GM06990 (cell line): Measurements from ENCODE around the gene ZNF366.

ENCODE experiments used
- DNase-seq: peaks from one replicate; pipeline ENCODE4 v3.0.0-alpha.2; 2011; ENCODE audit not compliant: insufficient read length; ENCODE audit errors: extremely low read depth
- H3K27me3 ChIP-seq: replicated peaks from 2 replicates; pipeline ENCODE4 v1.6.0; 2011; ENCODE audit warnings: low read length; ENCODE audit not compliant: control insufficient read depth, insufficient read depth
- H3K36me3 ChIP-seq: 2 replicates; pipeline ENCODE4 v1.5.1; 2011; ENCODE audit warnings: low read length; ENCODE audit not compliant: control insufficient read depth, insufficient read depth
- H3K4me3 ChIP-seq: replicated peaks from 2 replicates; pipeline ENCODE4 v1.5.1; 2011; ENCODE audit warnings: low read depth, mild to moderate bottlenecking, control low read depth, low read length
- TF ChIP-seq, protein P1 (sequence below): IDR thresholded peaks from 2 replicates; pipeline ENCODE4 v1.5.1; 2011; ENCODE audit warnings: low read length, control low read depth, mild to moderate bottlenecking, inconsistent platforms; ENCODE audit not compliant: insufficient read depth, poor library complexity, severe bottlenecking

Gene ZNF366, protein sequence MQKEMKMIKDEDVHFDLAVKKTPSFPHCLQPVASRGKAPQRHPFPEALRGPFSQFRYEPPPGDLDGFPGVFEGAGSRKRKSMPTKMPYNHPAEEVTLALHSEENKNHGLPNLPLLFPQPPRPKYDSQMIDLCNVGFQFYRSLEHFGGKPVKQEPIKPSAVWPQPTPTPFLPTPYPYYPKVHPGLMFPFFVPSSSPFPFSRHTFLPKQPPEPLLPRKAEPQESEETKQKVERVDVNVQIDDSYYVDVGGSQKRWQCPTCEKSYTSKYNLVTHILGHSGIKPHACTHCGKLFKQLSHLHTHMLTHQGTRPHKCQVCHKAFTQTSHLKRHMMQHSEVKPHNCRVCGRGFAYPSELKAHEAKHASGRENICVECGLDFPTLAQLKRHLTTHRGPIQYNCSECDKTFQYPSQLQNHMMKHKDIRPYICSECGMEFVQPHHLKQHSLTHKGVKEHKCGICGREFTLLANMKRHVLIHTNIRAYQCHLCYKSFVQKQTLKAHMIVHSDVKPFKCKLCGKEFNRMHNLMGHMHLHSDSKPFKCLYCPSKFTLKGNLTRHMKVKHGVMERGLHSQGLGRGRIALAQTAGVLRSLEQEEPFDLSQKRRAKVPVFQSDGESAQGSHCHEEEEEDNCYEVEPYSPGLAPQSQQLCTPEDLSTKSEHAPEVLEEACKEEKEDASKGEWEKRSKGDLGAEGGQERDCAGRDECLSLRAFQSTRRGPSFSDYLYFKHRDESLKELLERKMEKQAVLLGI

DNA sequence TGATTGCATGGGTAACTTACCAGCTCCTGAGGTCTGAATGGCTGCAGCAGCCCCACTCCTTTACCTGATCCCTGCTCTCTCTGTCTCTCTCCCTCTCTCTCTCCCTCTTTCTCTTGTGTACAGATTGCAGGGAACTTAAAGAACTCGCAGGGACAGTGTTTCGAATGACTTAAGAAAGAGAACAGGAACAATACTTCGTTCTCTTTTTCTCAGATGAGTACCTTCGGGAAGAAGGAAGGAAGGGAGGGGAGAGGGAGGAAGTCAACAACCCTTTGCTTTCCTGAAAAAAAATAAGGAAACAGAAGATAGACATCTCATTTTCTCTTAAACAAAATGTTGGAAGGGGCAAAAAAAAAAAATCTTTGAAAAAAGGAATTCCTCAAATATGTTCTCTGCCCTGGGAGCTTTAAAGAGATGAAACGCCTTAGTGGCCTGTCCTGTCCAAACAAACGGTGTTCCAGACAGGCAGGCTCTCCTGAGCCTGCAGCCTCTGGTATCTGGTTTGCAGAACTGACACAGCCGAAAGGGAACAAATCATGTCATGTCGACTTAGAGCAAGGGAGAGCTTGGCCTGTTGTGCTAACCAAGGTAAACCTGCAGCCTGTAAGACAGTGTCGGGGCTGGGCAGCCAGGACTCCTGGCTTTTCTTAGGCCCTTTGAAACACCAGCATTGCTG lies at the start of gene ZNF366:
ZNF366 (minus strand) TSS at position 180 of the 676 bp plus-strand sequence. CDS start 45,914 bp downstream, outside the sequence.
- TF ChIP-seq, protein P1, sequence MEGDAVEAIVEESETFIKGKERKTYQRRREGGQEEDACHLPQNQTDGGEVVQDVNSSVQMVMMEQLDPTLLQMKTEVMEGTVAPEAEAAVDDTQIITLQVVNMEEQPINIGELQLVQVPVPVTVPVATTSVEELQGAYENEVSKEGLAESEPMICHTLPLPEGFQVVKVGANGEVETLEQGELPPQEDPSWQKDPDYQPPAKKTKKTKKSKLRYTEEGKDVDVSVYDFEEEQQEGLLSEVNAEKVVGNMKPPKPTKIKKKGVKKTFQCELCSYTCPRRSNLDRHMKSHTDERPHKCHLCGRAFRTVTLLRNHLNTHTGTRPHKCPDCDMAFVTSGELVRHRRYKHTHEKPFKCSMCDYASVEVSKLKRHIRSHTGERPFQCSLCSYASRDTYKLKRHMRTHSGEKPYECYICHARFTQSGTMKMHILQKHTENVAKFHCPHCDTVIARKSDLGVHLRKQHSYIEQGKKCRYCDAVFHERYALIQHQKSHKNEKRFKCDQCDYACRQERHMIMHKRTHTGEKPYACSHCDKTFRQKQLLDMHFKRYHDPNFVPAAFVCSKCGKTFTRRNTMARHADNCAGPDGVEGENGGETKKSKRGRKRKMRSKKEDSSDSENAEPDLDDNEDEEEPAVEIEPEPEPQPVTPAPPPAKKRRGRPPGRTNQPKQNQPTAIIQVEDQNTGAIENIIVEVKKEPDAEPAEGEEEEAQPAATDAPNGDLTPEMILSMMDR = no peak
- Histone ChIP-seq H3K27me3 (no peaks in the 10 kb centered on the region), H3K4me3 (no peak within 1 kb of the TSS), H3K36me3 (no peaks in the 10 kb centered on the region)
- no peak for DNase-seq

DNA sequence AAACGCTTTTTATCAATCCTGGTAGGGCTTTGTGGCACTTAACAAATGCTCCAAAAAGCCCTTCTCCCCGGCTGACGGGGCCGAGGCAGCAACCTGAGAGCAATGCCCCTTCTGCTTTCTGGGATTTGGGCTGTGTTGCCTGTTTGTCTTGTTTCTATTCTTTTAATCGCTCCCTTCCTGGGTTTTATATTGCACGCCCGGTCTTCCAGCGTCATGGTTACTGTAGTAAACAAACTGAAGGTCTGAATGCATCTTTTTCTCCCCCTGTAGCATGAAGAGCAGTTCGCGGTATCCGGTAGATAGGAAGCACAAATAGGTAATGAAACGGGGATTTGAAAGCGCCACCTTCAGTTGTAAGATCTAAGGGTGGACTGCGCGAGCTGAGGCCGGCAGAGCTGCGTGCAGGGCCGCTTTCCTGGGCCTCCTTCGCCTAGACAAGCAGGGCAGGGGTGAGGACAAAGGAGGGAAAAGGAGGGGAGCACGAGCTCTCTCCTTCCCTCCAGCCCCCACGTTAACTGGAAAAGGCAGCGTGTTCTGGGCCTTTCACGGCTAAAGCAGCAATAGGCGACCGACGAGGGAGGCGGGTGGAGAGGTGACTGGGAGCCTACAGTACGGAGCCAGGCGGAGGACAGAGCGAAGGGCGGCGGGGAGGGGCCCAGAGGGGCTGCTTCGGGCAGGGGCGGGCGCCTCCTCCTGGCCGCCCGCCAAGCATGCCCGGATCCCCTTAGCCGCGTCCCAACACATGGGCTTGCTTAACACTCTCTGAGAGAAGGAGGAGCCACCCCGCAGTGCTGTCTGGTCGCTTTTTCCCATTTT lies 49.3 kb upstream of the ZNF366 start:
- TF ChIP-seq, protein P1 = peak; percentile 66
- no peaks in the 10 kb centered on the region for H3K36me3 ChIP-seq
- DNase-seq = peak; percentile 69
- no peaks in the 10 kb centered on the region for H3K27me3 ChIP-seq
- peak overlapping the region; percentile 47 for H3K4me3 ChIP-seq

DNA sequence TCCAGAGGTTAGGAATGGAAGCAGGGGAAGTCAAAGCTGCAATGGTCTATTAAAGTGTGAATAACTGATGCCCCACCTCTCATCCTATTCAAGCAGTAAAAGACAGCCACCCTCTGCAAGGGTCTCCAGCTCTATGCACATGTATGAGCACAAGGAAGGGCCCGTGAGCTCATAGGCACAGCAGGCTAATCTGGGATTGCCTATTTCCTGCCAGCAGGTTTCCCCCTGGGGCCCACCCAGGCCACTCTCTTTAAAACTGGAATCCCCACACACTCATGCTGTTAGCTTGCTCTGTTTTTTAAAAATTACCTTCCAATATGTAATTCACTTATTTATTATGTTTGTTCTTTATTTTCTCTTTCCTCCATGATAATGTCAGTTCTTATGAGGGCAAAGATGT lies 48.7 kb upstream of the ZNF366 start:
- Histone ChIP-seq H3K4me3 (no peak overlapping the region), H3K36me3 (no peaks in the 10 kb centered on the region), H3K27me3 (no peaks in the 10 kb centered on the region)
- DNase-seq = no peak
- TF ChIP-seq, protein P1 = no peak

DNA sequence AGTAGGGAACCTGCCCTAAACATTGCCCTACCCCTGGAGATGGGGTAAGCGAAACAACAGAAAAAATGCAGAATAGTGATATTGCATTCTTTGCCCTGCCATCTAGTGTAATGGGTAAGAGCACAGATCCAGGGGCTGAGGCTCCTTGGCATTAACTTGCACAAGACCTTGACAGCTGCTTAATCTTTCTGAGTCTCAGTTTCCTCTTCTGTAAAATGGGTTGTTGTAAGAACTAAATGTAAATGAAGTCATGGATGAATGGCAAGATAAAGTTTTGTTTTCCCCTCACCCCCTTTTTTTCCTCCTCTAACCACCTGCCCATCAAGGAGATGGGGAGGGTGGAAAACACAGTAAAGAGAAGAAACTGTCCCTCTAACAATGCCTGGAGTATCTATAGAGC lies 47.7 kb upstream of the ZNF366 start:
- no peak for DNase-seq
- no peaks in the 10 kb centered on the region for H3K36me3 ChIP-seq
- TF ChIP-seq, protein P1 = no peak
- H3K4me3 ChIP-seq = no peak overlapping the region
- H3K27me3 ChIP-seq = no peaks in the 10 kb centered on the region

DNA sequence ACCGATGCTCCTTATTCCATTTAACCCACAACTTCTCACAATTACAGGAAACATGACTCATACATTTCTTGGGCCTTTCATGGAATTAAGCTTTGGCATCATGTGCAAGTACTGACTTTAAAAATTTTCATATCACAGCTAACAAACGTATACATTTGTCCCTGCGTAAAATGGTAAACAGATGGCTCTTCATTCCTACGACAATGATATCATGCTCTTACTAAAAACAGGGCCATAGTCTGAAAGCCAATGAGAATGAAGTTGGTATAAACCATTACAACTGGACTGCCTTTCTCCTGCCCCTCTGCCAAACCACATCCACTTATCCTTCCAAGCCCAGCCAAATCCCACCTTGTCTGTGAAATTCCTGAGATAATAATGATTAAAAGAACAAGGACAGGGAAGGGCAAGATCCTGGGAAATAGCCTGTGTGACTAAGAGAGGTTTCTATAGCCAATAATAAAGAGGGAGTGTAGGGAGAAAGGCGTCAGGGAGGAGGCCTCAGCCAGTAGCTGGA lies 44.9 kb upstream of the ZNF366 start:
- DNase-seq = no peak
- no peak overlapping the region for H3K4me3 ChIP-seq
- no peaks in the 10 kb centered on the region for H3K36me3 ChIP-seq
- TF ChIP-seq, protein P1 = no peak
- H3K27me3 ChIP-seq = no peaks in the 10 kb centered on the region
